GM12872 (cell line): Measurements from ENCODE around the gene UBASH3B.

Source experiments
- CTCF ChIP-seq: IDR thresholded peaks from 3 replicates; pipeline ENCODE4 v1.5.1; 2011; ENCODE audit warnings: low read depth, mild to moderate bottlenecking, low read length, moderate library complexity; ENCODE audit not compliant: insufficient read depth

The UBASH3B gene

GRCh38 chr11:122786896-122787295 lies 131.4 kb downstream of the UBASH3B start:
- TF ChIP-seq CTCF = no peak

- peak; percentile 15; the same call in 1 of the 3 replicates for TF ChIP-seq CTCF
These were observed 133.4 kb downstream of the UBASH3B start for GRCh38 chr11:122788781-122789535.

- no peak for TF ChIP-seq CTCF
These were observed 134.4 kb downstream of the UBASH3B start for GRCh38 chr11:122789907-122790306.

GRCh38 chr11:122791411-122791810 lies 135.9 kb downstream of the UBASH3B start:
- no peak for TF ChIP-seq CTCF

GRCh38 chr11:122791836-122792235 lies 136.3 kb downstream of the UBASH3B start:
- TF ChIP-seq CTCF = no peak

GRCh38 chr11:122793515-122793914 lies 138.0 kb downstream of the UBASH3B start:
- no peak for TF ChIP-seq CTCF

GRCh38 chr11:122795307-122795706 lies 139.8 kb downstream of the UBASH3B start:
- TF ChIP-seq CTCF = no peak
